ENCODE measurements around the gene RHOV.

RHOV gene

DNA sequence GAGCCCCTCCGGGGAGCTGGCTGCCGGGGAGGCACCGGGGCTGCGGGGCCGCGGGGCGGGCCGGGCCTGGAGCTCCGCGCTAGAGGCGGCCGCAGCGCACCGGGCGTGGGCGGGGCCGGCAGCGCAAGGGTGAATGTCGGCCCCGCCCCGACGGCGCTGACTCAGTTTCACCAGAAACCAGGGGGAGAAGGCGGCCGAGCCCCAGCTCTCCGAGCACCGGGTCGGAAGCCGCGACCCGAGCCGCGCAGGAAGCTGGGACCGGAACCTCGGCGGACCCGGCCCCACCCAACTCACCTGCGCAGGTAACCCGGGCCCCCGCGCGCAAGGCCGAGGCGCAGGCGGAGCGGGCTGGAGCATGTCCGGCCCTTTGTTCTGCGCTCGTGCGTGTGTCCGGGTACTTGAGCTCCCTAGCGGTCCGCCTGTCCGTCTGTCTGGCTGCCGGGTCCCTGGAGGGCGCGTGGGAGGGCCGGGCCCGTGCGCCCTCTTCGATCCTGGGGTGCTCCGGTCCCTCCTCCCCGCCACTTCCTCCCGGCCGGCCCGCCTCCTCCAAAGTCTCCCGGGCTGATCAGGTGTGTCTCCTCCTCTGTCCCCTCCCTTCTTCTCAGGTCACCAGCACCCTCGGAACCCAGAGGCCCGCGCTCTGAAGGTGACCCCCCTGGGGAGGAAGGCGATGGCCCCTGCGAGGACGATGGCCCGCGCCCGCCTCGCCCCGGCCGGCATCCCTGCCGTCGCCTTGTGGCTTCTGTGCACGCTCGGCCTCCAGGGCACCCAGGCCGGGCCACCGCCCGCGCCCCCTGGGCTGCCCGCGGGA lies 29.9 kb downstream of the RHOV start, which contains the start of gene SPINT1:
SPINT1 (plus strand) TSS at position 164 of the 811 bp plus-strand sequence; CDS start at position 671, 507 bp downstream.
- peak; percentile 24 for DNase-seq

DNA sequence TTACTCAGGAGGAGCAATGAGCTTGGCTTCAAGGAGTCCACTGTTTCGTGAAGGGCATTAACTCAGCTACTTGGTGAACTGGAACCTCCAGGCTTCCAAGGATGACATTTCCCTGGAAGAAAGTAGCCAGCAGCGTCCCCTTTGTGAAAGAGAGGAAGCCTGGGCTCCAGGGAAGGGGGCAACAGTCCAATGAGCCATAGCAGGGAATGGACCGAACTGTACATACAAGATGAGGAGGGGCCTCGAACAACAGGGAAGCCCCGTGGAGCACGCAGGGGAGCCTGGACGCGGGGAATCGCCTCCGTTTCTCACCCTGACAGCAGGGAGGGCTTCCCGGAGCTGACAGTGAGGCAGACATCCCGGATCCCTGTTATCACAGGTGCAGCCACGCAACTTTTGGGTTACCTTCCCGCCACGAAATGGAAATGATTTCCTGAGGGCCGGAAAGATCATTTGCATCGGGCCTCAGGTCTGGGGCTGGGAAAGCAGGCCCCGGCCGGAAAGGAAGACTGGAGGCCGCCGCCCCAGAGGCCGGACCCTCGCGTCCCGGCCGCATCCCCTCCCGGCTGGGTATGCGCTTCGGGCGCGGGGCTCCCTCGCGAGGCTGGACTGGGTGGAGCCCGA lies 30.7 kb downstream of the RHOV start:
- no peak for DNase-seq

DNA sequence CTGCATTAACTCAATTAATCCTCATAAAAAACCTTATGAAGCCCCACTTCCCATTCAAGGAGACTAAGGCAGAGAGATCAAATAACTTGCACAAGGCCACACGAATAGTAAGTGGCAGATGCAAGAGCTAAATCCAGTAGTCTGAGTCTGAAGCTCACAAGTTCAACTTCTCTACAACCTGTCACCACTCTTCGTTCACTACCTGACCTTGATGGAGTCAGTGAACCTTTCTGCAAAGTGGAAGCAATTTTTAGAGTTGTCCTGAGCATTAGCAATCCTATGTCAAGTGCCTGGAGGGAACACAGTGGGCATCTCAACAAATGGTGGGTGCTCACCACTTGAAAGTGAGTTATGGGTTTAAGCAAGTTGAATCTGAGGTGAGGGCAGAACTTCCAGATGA lies 32.3 kb downstream of the RHOV start:
- DNase-seq = no peak

DNA sequence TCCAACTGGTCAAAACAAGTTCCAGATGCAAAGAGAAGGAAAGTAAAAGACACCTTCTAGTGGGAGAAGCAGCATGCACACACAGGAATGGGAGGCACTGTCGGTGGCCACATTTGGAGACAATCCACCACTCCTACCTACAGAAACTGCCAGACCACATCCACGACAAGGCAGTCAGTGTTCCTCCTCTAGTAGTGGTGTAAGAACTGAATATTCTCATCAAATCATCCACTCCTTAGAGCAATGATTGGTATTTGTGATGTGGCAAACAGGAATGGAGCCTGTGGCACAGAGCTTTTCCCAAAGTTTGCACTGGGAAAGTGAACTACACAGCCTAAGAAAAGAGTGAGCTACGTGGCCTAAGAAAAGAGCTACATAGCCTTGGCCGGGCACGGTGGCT lies 35.3 kb downstream of the RHOV start:
- DNase-seq = no peak

DNA sequence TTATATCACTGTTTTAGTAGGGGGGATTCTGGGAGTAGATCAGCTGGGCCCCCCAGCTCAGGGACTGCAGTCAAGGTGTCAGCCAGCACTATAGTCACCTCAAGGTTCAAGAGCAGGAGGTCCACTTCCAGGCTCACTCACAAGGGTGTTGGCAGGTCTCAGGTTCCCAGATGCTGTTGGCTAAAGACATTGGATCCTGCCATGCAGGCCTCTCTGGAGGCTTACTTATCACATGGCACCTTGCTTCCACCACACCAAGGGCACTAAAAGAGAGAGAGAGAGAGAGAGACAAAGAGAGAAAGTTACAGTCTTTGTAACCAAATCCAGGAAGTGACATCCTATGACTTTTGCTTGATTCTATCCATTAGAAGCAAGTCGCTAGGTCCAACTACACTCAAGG lies 38.0 kb downstream of the RHOV start:
- no peak for DNase-seq

DNA sequence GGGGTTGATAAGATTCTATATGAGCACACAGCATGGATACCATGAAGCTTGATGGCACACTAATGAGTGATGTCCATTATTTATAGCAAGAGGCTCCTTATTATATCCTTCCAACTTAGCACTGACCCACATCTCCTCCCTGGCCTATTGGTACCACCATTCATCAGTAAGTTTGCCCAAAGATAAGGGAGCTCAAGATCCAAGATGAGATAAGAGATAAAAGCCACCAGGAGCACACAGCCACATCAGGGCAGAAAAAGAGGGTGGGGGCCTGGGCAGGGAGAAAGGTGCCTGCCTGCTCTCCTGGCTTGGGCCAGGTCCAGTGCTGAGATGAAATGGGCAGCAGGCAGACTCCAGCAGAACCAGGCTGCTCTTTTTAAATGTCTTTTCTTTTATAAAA lies 41.1 kb downstream of the RHOV start:
- no peak for DNase-seq

DNA sequence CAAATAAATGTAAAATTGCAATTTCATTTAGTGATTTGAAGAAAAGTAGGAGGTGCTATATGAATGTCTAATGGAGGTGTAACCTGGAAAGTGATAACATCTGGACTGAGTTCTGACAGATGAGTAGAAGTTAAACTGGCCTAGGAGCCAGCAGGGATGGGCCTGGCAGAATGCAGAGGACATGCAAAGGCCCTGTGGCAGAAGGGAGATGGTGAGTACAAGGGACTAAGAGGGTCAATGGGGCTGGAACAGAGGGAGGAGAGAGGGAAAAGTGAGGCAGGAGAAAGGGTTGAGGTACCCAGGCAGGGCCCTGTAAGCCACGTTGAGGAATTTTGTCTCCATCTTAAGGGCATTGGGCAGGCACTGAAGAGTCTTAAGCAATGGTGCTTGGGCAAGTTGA lies 42.2 kb downstream of the RHOV start:
- DNase-seq = no peak

DNA sequence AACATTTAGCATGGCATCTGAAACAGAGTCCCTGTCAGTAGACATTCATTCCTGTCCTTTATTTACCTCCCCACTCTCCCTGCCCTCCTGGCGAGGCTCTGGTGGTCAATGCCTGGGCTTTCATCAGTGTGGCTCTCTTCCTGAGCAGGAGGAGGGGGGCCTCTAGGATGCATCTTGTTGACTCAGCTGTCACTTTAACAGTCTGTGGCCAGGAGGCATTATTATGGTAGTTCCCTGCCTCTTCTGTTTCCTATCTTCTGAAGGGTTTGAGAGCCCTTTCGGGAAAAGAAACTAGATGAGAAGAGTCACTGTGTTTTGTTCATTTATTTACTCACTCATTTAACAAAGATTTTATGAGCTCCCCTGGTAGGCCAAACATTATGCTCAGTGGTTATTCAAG lies 43.1 kb downstream of the RHOV start:
- DNase-seq = no peak

DNA sequence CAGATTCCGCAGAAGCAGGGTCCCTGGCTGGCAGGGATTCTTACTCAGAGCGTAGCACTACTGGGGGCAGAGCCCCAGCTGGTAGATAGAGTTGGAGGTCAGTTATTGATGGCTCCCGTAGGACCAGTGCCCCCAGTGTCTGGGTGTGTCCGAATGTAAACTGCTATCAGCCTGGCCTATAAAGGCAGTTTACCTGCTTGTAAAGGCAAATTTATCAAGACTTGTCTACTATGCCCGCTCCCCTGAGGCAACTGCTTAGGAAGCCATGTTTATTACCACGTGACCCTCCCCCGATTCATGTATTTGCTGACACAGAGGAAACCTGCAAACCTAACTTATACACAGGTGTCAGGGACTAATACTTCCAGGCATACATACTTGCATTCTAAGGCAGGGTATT lies 44.9 kb downstream of the RHOV start:
- no peak for DNase-seq

DNA sequence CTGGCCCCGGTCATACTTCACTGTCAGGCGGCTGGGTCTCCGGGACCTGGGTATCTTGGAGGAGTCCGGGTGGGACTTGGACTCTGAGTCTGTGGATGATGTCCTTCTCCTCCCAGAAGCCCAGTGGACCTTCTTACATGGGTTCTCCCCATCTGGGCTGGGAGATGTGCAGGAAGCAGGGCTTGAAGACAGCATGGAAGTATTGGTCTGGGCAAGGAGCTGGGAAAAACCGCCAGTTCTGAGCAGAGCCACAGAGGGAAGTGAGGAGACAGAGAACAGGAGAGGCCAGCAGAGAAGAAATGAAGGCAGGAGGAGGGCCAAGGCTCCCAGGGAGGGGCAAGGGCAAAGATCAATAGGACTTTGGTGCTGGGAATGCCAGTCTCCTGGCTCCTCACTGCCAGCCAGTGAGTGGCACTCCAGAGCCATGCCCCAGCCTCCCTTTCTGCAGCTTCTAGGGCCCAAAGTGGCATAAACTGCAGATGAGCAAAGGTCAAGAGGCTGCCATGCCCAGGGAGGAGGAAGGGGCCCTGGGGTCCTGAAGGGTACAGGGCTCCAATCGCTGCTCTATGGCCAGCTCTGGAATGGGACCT lies 45.5 kb downstream of the RHOV start, which contains the start of gene PPP1R14D:
PPP1R14D (minus strand) TSS at position 262 of the 590 bp plus-strand sequence; CDS start at position 195, 67 bp downstream.
- DNase-seq = no peak

DNA sequence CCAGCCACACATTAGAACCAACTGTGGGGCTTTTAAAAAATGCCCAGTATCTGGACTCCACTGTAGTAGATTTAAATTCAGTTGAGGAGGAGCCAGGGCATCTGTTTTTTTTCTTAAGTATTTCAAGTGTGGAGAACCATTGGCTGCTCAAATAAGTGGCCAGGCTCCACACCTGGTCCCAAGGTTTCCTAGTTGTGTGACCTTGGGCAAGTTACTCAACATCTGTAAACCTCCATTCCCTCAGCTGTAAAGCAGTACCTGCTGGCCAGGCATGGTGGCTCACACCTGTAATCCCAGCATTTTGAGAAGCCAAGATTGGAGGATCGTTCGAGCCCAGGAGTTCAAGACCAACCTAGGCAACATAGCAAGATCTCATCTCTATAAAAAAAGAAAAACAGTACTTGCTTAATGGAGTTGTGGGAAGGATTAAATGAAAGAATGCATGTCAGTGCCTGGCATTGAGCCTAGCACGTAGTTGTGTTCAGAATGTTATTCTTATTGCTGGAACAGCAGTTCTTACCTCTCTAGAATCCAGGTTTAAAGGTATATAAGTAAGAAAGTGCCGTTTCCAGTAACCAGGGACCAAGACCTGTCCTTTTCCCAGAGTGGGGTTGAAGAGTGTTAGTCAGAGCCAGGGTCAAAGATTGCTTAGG lies 47.5 kb downstream of the RHOV start:
- no peak for DNase-seq

DNA sequence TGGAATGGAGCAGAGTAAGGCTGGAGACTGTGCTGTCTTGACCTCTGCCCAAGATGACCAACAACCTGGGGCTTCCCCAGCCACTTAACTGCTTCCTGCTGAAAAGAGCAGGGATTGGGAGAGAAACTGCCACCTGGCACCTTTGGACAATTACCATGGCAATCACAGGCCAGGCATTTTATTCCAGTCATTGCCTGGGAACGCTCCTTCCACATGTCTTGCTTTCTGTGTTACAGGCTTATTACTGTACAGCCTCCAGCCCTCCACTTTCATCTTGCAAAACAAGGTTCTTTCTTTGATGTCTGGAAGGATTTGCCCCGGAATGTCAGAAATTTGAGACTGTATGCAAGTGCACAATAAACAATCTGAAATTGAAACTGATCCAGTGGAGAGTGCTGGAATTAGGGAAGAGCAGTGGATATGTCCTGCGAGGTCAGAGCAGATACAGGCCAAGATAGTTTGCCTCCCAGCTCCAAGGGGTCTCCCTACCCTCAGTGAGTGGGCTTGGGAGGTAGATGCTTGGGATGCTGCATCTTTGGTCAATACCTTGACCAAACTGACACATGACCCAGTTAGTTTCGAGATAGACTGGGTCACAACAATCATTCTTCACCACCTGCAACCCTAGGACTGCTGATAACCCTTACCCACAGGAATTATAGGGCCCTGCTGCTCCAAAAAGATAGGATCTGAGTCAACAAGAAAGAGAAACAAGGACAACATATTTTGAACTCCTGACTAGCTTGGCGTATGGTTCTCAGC lies 48.2 kb downstream of the RHOV start:
- DNase-seq = no peak

DNA sequence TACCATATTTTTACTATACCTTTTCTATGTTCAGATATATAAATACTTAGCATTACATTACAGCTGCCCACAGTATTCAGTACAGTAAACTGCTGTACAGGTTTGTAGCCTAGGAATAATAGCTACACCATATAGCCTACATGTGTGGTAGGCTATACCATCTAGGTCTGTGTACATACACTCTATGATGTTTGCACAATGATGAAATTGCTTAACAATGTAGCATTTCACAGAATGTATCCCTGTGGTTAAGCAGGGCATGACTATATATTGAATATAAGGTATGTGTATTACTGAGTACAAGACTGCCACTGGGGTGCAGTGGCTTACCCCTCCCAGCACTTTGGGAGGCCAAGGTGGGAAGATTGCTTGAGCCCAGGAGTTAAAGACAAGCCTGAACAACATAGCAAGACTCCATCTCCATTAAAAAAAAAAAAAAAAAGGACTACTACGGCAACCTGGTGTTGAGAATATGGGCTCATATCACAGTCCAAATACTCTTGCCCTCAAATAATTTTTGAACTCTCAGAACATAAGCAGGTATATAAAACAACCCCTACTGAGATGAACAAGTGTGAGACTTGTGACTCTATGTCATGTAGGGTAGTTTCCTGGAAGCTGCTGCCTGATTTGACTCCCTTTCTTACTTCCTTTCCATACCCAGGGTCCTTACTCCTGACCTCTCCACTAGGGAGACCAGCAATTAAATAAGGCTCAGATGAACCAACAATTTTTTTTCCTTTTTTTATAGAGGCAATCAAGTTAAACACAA lies 50.3 kb downstream of the RHOV start:
- peak; percentile 36 for DNase-seq
